Keratinocyte (primary cell): ENCODE measurements around the gene LHPP. TPM values are rescaled to one million over a fixed set of nuclear protein-coding genes. Genes with fewer than 3 reads are reported as not detected.

Experiments
- DNase-seq: peaks from one replicate; pipeline ENCODE4 v3.0.0-alpha.2; 2011; ENCODE audit warnings: low read depth, missing footprints, low spot score
- FAIRE-seq: peaks from 2 replicates; lab custom pipeline; 2011; peaks lifted over from hg19 to GRCh38; lab: Jason Lieb, UNC
- H2AFZ ChIP-seq: 2 replicates; pipeline ENCODE4 v1.6.0; 2012; ENCODE audit warnings: low read length, control low read depth, inconsistent platforms; ENCODE audit not compliant: control insufficient read depth
- H3K27ac ChIP-seq: 2 replicates; pipeline ENCODE4 v1.5.1; 2011; ENCODE audit warnings: low read length; ENCODE audit not compliant: control insufficient read depth, insufficient read depth
- H3K27me3 ChIP-seq: 3 replicates; pipeline ENCODE4 v1.6.0; 2011; ENCODE audit warnings: low read length; ENCODE audit not compliant: control insufficient read depth, insufficient read depth; ENCODE audit errors: extremely low read depth
- H3K36me3 ChIP-seq, 2 experiments: 2 replicates in 1 of 2; 3 replicates in 1 of 2; pipeline ENCODE4 v1.5.1; 2011; ENCODE audit warnings: low read length in 2 of 2, mild to moderate bottlenecking in 1 of 2; ENCODE audit not compliant: control insufficient read depth in 2 of 2, insufficient read depth in 2 of 2; ENCODE audit errors: extremely low read depth in 1 of 2
- H3K4me1 ChIP-seq: 3 replicates; pipeline ENCODE4 v1.5.1; 2011; ENCODE audit warnings: low read length; ENCODE audit not compliant: control insufficient read depth, insufficient read depth; ENCODE audit errors: extremely low read depth
- H3K4me2 ChIP-seq: 3 replicates; pipeline ENCODE4 v1.6.0; 2011; ENCODE audit warnings: low read depth, low read length; ENCODE audit not compliant: control insufficient read depth, insufficient read depth; ENCODE audit errors: extremely low read depth
- H3K4me3 ChIP-seq, 3 experiments: fragments of 200-600 bp in 1 of 3; sonication (generic) in 1 of 3; 2 replicates in 2 of 3; 3 replicates in 1 of 3; pipeline ENCODE4 v1.5.1; 2011 to 2016; ENCODE audit warnings: low read length in 3 of 3, mild to moderate bottlenecking in 3 of 3, control low read depth in 2 of 3, inconsistent platforms in 1 of 3, low read depth in 1 of 3, mixed read lengths in 1 of 3, mixed run types in 1 of 3, moderate library complexity in 1 of 3; ENCODE audit not compliant: control insufficient read depth in 2 of 3, insufficient read depth in 2 of 3; ENCODE audit errors: extremely low read depth in 1 of 3
- H3K79me2 ChIP-seq: 2 replicates; pipeline ENCODE4 v1.6.0; 2012; ENCODE audit warnings: low read length; ENCODE audit not compliant: control insufficient read depth, insufficient read depth
- H3K9ac ChIP-seq: 3 replicates; pipeline ENCODE4 v1.6.0; 2011; ENCODE audit warnings: low read length; ENCODE audit not compliant: control insufficient read depth, insufficient read depth; ENCODE audit errors: extremely low read depth
- H3K9me1 ChIP-seq: 3 replicates; pipeline ENCODE4 v1.6.0; 2011; ENCODE audit warnings: low read length; ENCODE audit not compliant: control insufficient read depth, insufficient read depth; ENCODE audit errors: extremely low read depth
- H3K9me3 ChIP-seq: 2 replicates; pipeline ENCODE4 v1.5.1; 2012; ENCODE audit warnings: low read depth, low read length; ENCODE audit not compliant: control insufficient read depth
- H4K20me1 ChIP-seq: 3 replicates; pipeline ENCODE4 v1.6.0; 2011; ENCODE audit warnings: low read length; ENCODE audit not compliant: control insufficient read depth, insufficient read depth; ENCODE audit errors: extremely low read depth
- EZH2 ChIP-seq: IDR thresholded peaks from one replicate; pipeline ENCODE4 v1.6.1; 2012; ENCODE audit warnings: inconsistent platforms, mild to moderate bottlenecking, low read length, moderate library complexity
- dilution Hi-C: fragments of 300-500 bp; cut with MboI; formaldehyde crosslinking; loops from one replicate; pipeline ENCODE4 v1.7.0; 2020; ENCODE audit warnings: low sequenced_read_pairs; ENCODE audit not compliant: extremely low pct_ligation_motif_present
- polyA plus RNA-seq, 5 experiments: library from polyadenylated mRNA; depleted of rRNA in 3 of 5; stranded (reverse) in 3 of 5; stranded (forward) in 1 of 5; unstranded in 1 of 5; fragments of >200 nt; gene quantifications; 1 replicate in 1 of 5; 2 replicates in 3 of 5; 3 replicates in 1 of 5; pipeline versions ENCODE4 v1.2.1 to v1.2.3, GENCODE V29; 2011 to 2012; ENCODE audit warnings: missing spikeins in 2 of 5, low read depth in 1 of 5, low replicate concordance in 1 of 5
- TF ChIP-seq, protein P1 (sequence below), 3 experiments: IDR thresholded peaks in 1 of 3; conservative IDR thresholded peaks in 1 of 3; optimal IDR thresholded peaks in 1 of 3; 2 replicates in 2 of 3; 3 replicates in 1 of 3; pipeline versions ENCODE3 to v1.5.1; 2011; ENCODE audit warnings: low read length in 3 of 3, mild to moderate bottlenecking in 3 of 3, moderate library complexity in 2 of 3, control low read depth in 1 of 3, inconsistent platforms in 1 of 3; ENCODE audit not compliant: insufficient read depth in 2 of 3; ENCODE audit errors: extremely low read depth in 1 of 3

LHPP gene
- polyA plus RNA-seq, 1 donor (not counting 4 experiments of a cell fraction or from before 2014, with no cell fraction given) = 13.1 TPM

- no peaks in the 10 kb centered on the region for H4K20me1 ChIP-seq
- H3K27ac ChIP-seq = no peak overlapping the region
- no peak overlapping the region for H3K4me2 ChIP-seq
- H3K79me2 ChIP-seq = no peaks in the 10 kb centered on the region
- no peak overlapping the region for H2AFZ ChIP-seq
- no peaks in the 10 kb centered on the region for H3K4me1 ChIP-seq
- DNase-seq = no peak
- TF ChIP-seq, protein P1, sequence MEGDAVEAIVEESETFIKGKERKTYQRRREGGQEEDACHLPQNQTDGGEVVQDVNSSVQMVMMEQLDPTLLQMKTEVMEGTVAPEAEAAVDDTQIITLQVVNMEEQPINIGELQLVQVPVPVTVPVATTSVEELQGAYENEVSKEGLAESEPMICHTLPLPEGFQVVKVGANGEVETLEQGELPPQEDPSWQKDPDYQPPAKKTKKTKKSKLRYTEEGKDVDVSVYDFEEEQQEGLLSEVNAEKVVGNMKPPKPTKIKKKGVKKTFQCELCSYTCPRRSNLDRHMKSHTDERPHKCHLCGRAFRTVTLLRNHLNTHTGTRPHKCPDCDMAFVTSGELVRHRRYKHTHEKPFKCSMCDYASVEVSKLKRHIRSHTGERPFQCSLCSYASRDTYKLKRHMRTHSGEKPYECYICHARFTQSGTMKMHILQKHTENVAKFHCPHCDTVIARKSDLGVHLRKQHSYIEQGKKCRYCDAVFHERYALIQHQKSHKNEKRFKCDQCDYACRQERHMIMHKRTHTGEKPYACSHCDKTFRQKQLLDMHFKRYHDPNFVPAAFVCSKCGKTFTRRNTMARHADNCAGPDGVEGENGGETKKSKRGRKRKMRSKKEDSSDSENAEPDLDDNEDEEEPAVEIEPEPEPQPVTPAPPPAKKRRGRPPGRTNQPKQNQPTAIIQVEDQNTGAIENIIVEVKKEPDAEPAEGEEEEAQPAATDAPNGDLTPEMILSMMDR (optimal IDR thresholded peaks at IDR 0.05 in 1 of 3, IDR thresholded peaks at IDR 0.05 in 1 of 3, conservative IDR thresholded peaks at IDR 0.05 in 1 of 3; ENCODE audit: extremely low read depth in 1 of 3, insufficient read depth in 2 of 3, low read length in 3 of 3) = no peak
- no peak for TF ChIP-seq EZH2
- no peaks in the 10 kb centered on the region for H3K36me3 ChIP-seq
- dilution Hi-C loops = no loop called here
- no peak overlapping the region for H3K9ac ChIP-seq
- H3K9me3 ChIP-seq = no peaks in the 10 kb centered on the region
- no peak overlapping the region for H3K4me3 ChIP-seq
- FAIRE-seq = no peak
- no peaks in the 10 kb centered on the region for H3K27me3 ChIP-seq
- no peaks in the 10 kb centered on the region for H3K9me1 ChIP-seq
Observed at GRCh38 chr10:124541076-124541903, 79.7 kb downstream of the LHPP start.

GRCh38 chr10:124542336-124542735 is 80.7 kb downstream of the LHPP start:
- dilution Hi-C loops = no loop called here
- no peak overlapping the region for H3K9ac ChIP-seq

More at GRCh38 chr10:124542336-124542735, 80.7 kb downstream of the LHPP start:
- DNase-seq (no peak), FAIRE-seq (no peak)
- Histone ChIP-seq H3K9me3 (no peaks in the 10 kb centered on the region), H3K4me3 (no peak overlapping the region), H3K27ac (no peak overlapping the region), H3K79me2 (no peaks in the 10 kb centered on the region), H3K4me1 (no peaks in the 10 kb centered on the region), H3K36me3 (no peaks in the 10 kb centered on the region), H3K9me1 (no peaks in the 10 kb centered on the region), H4K20me1 (no peaks in the 10 kb centered on the region), H3K27me3 (no peaks in the 10 kb centered on the region), H2AFZ (no peak overlapping the region), H3K4me2 (no peak overlapping the region)
- no peak for TF ChIP-seq EZH2
- TF ChIP-seq, protein P1 (optimal IDR thresholded peaks at IDR 0.05 in 1 of 3, IDR thresholded peaks at IDR 0.05 in 1 of 3, conservative IDR thresholded peaks at IDR 0.05 in 1 of 3; ENCODE audit: extremely low read depth in 1 of 3, insufficient read depth in 2 of 3, low read length in 3 of 3) = no peak
